ENCODE measurements around the gene PRKN.

- TF ChIP-seq CTCF (IDR thresholded peaks at IDR 0.05; ENCODE audit: low read depth, low read length) (no peak), POLR2A (IDR thresholded peaks at IDR 0.05; ENCODE audit: extremely low read depth, insufficient read length) (no peak), MYC (IDR thresholded peaks at IDR 0.05; ENCODE audit: low read depth, low read length) (no peak), MAX (IDR thresholded peaks at IDR 0.05; ENCODE audit: low read depth, low read length) (no peak)
These were observed 545.7 kb downstream of the PRKN start for GRCh38 chr6:162181741-162182401.
